Endothelial cell of umbilical vein (primary cell): Measurements from ENCODE around the gene EEIG1.

Experiments used
- EZH2 ChIP-seq: IDR thresholded peaks from 2 replicates; pipeline ENCODE4 v1.6.1; 2012; ENCODE audit warnings: borderline replicate concordance, low read depth, mild to moderate bottlenecking, moderate library complexity, low read length, inconsistent platforms; ENCODE audit not compliant: severe bottlenecking
- TF ChIP-seq, protein P1 (sequence below), 2 donors: IDR thresholded peaks; 1 replicate in 1 of 2; 2 replicates in 1 of 2; pipeline ENCODE4 v1.5.1; 2011; ENCODE audit warnings: low read length in 2 of 2, mild to moderate bottlenecking in 2 of 2, moderate library complexity in 2 of 2, control low read depth in 1 of 2, inconsistent platforms in 1 of 2, low read depth in 1 of 2; ENCODE audit not compliant: insufficient read depth in 1 of 2; ENCODE audit errors: extremely low read depth in 1 of 2
- TF ChIP-seq, protein P2 (sequence below): IDR thresholded peaks from 2 replicates; pipeline ENCODE4 v1.6.1; 2011; ENCODE audit not compliant: insufficient read depth, insufficient read length

DNA sequence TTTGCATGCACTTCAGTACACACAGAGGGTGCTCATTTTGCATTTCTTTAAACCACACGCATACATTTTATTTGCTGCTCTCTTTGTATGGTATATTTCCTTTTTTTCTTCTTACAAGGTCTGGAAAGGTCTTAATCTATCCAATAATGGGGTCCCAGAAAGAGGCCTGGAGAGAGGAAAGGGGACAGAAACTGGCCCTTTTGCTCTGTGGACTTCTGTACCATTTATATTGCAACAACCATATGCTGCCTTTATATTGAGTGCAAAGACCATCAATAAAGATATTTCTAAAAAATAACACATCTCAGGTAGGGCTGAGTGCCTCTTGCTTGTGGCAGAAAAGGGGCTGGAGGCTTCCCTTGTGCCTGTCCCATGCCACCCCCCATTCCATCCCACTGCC is 27.6 kb downstream of the EEIG1 start:
- TF ChIP-seq, protein P1, sequence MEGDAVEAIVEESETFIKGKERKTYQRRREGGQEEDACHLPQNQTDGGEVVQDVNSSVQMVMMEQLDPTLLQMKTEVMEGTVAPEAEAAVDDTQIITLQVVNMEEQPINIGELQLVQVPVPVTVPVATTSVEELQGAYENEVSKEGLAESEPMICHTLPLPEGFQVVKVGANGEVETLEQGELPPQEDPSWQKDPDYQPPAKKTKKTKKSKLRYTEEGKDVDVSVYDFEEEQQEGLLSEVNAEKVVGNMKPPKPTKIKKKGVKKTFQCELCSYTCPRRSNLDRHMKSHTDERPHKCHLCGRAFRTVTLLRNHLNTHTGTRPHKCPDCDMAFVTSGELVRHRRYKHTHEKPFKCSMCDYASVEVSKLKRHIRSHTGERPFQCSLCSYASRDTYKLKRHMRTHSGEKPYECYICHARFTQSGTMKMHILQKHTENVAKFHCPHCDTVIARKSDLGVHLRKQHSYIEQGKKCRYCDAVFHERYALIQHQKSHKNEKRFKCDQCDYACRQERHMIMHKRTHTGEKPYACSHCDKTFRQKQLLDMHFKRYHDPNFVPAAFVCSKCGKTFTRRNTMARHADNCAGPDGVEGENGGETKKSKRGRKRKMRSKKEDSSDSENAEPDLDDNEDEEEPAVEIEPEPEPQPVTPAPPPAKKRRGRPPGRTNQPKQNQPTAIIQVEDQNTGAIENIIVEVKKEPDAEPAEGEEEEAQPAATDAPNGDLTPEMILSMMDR (IDR thresholded peaks at IDR 0.05; ENCODE audit: extremely low read depth in 1 of 2, insufficient read depth in 1 of 2, low read depth in 1 of 2, low read length in 2 of 2) = no peak
- TF ChIP-seq, protein P2, sequence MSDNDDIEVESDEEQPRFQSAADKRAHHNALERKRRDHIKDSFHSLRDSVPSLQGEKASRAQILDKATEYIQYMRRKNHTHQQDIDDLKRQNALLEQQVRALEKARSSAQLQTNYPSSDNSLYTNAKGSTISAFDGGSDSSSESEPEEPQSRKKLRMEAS = no peak
- TF ChIP-seq EZH2 = no peak
